ENCODE data around the gene NELFB.

NELFB gene

GRCh38 chr9:137311171-137311985, 56.3 kb downstream of the NELFB start:
- Histone ChIP-seq H3K36me3 (ENCODE audit: control insufficient read depth, low read depth, low read length) (no peaks in the 10 kb centered on the region), H3K27ac (ENCODE audit: low read length) (no peak overlapping the region), H3K27me3 (ENCODE audit: control insufficient read depth, insufficient read depth, low read length) (no peaks in the 10 kb centered on the region), H3K4me3 (ENCODE audit: low read length) (no peak overlapping the region), H3K9me3 (ENCODE audit: control insufficient read depth, low read depth, low read length) (no peaks in the 10 kb centered on the region), H3K9ac (ENCODE audit: low read length) (no peak overlapping the region), H3K4me1 (ENCODE audit: control insufficient read depth, low read depth, low read length) (peaks cover 3% of the 10 kb centered on the region)

- H3K4me1 ChIP-seq (ENCODE audit: control insufficient read depth, low read depth, low read length) = peaks cover 2% of the 10 kb centered on the region
- no peak overlapping the region for H3K4me3 ChIP-seq (ENCODE audit: low read length)
- no peak overlapping the region for H3K9ac ChIP-seq (ENCODE audit: low read length)
- H3K36me3 ChIP-seq (ENCODE audit: control insufficient read depth, low read depth, low read length) = no peaks in the 10 kb centered on the region
- H3K27ac ChIP-seq (ENCODE audit: low read length) = no peak overlapping the region
- H3K9me3 ChIP-seq (ENCODE audit: control insufficient read depth, low read depth, low read length) = no peaks in the 10 kb centered on the region
- no peaks in the 10 kb centered on the region for H3K27me3 ChIP-seq (ENCODE audit: control insufficient read depth, insufficient read depth, low read length)
These were observed 57.1 kb downstream of the NELFB start for GRCh38 chr9:137311986-137312851.

GRCh38 chr9:137312852-137313325, 57.8 kb downstream of the NELFB start:
- Histone ChIP-seq H3K27me3 (ENCODE audit: control insufficient read depth, insufficient read depth, low read length) (no peaks in the 10 kb centered on the region), H3K9ac (ENCODE audit: low read length) (no peak overlapping the region), H3K36me3 (ENCODE audit: control insufficient read depth, low read depth, low read length) (no peaks in the 10 kb centered on the region), H3K4me3 (ENCODE audit: low read length) (no peak overlapping the region), H3K9me3 (ENCODE audit: control insufficient read depth, low read depth, low read length) (no peaks in the 10 kb centered on the region), H3K27ac (ENCODE audit: low read length) (no peak overlapping the region), H3K4me1 (ENCODE audit: control insufficient read depth, low read depth, low read length) (peaks cover 2% of the 10 kb centered on the region)

GRCh38 chr9:137313326-137313936, 58.3 kb downstream of the NELFB start:
- H3K9ac ChIP-seq (ENCODE audit: low read length) = no peak overlapping the region
- no peaks in the 10 kb centered on the region for H3K27me3 ChIP-seq (ENCODE audit: control insufficient read depth, insufficient read depth, low read length)
- H3K4me1 ChIP-seq (ENCODE audit: control insufficient read depth, low read depth, low read length) = peaks cover 2% of the 10 kb centered on the region
- no peak overlapping the region for H3K27ac ChIP-seq (ENCODE audit: low read length)
- no peaks in the 10 kb centered on the region for H3K9me3 ChIP-seq (ENCODE audit: control insufficient read depth, low read depth, low read length)
- no peaks in the 10 kb centered on the region for H3K36me3 ChIP-seq (ENCODE audit: control insufficient read depth, low read depth, low read length)
- H3K4me3 ChIP-seq (ENCODE audit: low read length) = no peak overlapping the region

GRCh38 chr9:137313956-137314560, 58.9 kb downstream of the NELFB start:
- Histone ChIP-seq H3K4me1 (ENCODE audit: control insufficient read depth, low read depth, low read length) (peaks cover 2% of the 10 kb centered on the region), H3K36me3 (ENCODE audit: control insufficient read depth, low read depth, low read length) (no peaks in the 10 kb centered on the region), H3K27me3 (ENCODE audit: control insufficient read depth, insufficient read depth, low read length) (no peaks in the 10 kb centered on the region), H3K27ac (ENCODE audit: low read length) (no peak overlapping the region), H3K9ac (ENCODE audit: low read length) (no peak overlapping the region), H3K4me3 (ENCODE audit: low read length) (no peak overlapping the region), H3K9me3 (ENCODE audit: control insufficient read depth, low read depth, low read length) (no peaks in the 10 kb centered on the region)

- H3K36me3 ChIP-seq (ENCODE audit: control insufficient read depth, low read depth, low read length) = no peaks in the 10 kb centered on the region
- H3K9me3 ChIP-seq (ENCODE audit: control insufficient read depth, low read depth, low read length) = no peaks in the 10 kb centered on the region
- peaks cover 2% of the 10 kb centered on the region for H3K4me1 ChIP-seq (ENCODE audit: control insufficient read depth, low read depth, low read length)
- H3K27me3 ChIP-seq (ENCODE audit: control insufficient read depth, insufficient read depth, low read length) = no peaks in the 10 kb centered on the region
- H3K4me3 ChIP-seq (ENCODE audit: low read length) = no peak overlapping the region
- H3K9ac ChIP-seq (ENCODE audit: low read length) = no peak overlapping the region
- H3K27ac ChIP-seq (ENCODE audit: low read length) = no peak overlapping the region
These were observed 59.7 kb downstream of the NELFB start for GRCh38 chr9:137314561-137315560.

GRCh38 chr9:137315581-137316011, 60.5 kb downstream of the NELFB start:
- Histone ChIP-seq H3K9ac (ENCODE audit: low read length) (no peak overlapping the region), H3K36me3 (ENCODE audit: control insufficient read depth, low read depth, low read length) (no peaks in the 10 kb centered on the region), H3K9me3 (ENCODE audit: control insufficient read depth, low read depth, low read length) (no peaks in the 10 kb centered on the region), H3K27ac (ENCODE audit: low read length) (no peak overlapping the region), H3K4me3 (ENCODE audit: low read length) (peak overlapping the region; percentile 21), H3K27me3 (ENCODE audit: control insufficient read depth, insufficient read depth, low read length) (no peaks in the 10 kb centered on the region), H3K4me1 (ENCODE audit: control insufficient read depth, low read depth, low read length) (peaks cover 2% of the 10 kb centered on the region)

- Histone ChIP-seq H3K27ac (ENCODE audit: low read length) (no peak overlapping the region), H3K4me3 (ENCODE audit: low read length) (no peak overlapping the region), H3K27me3 (ENCODE audit: control insufficient read depth, insufficient read depth, low read length) (no peaks in the 10 kb centered on the region), H3K36me3 (ENCODE audit: control insufficient read depth, low read depth, low read length) (no peaks in the 10 kb centered on the region), H3K9ac (ENCODE audit: low read length) (peak overlapping the region; percentile 18), H3K4me1 (ENCODE audit: control insufficient read depth, low read depth, low read length) (peaks cover 2% of the 10 kb centered on the region), H3K9me3 (ENCODE audit: control insufficient read depth, low read depth, low read length) (no peaks in the 10 kb centered on the region)
These were observed 61.2 kb downstream of the NELFB start for GRCh38 chr9:137316012-137316981.

- Histone ChIP-seq H3K4me1 (ENCODE audit: control insufficient read depth, low read depth, low read length) (peaks cover 2% of the 10 kb centered on the region), H3K27ac (ENCODE audit: low read length) (no peak overlapping the region), H3K9ac (ENCODE audit: low read length) (peak overlapping the region; percentile 18), H3K4me3 (ENCODE audit: low read length) (no peak overlapping the region), H3K36me3 (ENCODE audit: control insufficient read depth, low read depth, low read length) (no peaks in the 10 kb centered on the region), H3K9me3 (ENCODE audit: control insufficient read depth, low read depth, low read length) (no peaks in the 10 kb centered on the region), H3K27me3 (ENCODE audit: control insufficient read depth, insufficient read depth, low read length) (no peaks in the 10 kb centered on the region)
These were observed 62.0 kb downstream of the NELFB start for GRCh38 chr9:137317021-137317717.
